Renal cortical epithelial cell (primary cell): ENCODE results near the gene EZH2. TPM values are rescaled to one million over a fixed set of nuclear protein-coding genes. Genes with fewer than 3 reads are reported as not detected.
A peak's percentile ranks its signal among the peaks of the same experiment; 100 is the strongest.

Experiments used
- DNase-seq: peaks from one replicate; pipeline ENCODE4 v3.0.0-alpha.2; 2011; ENCODE audit warnings: low read depth
- total RNA-seq: library from RNA; depleted of rRNA; stranded (reverse); fragments of >200 nt; gene quantifications from 2 replicates; pipeline ENCODE4 v1.2.3, GENCODE V29; 2014

The EZH2 gene
- total RNA-seq, 1 donor from 2014 or later = 7.9 TPM

- no peak for DNase-seq
Measured at GRCh38 chr7:148856578-148856881, 27.6 kb downstream of the EZH2 start.

- DNase-seq = no peak
Measured at GRCh38 chr7:148854983-148855382, 29.1 kb downstream of the EZH2 start.

GRCh38 chr7:148852272-148852671 is 31.8 kb downstream of the EZH2 start:
- DNase-seq = no peak

GRCh38 chr7:148850564-148850963 is 33.5 kb downstream of the EZH2 start:
- no peak for DNase-seq

- DNase-seq = no peak
Measured at GRCh38 chr7:148849393-148850098, 34.5 kb downstream of the EZH2 start.

GRCh38 chr7:148847815-148848734 is 36.0 kb downstream of the EZH2 start:
- DNase-seq = no peak

GRCh38 chr7:148838905-148839304 is 45.2 kb downstream of the EZH2 start:
- DNase-seq = peak; percentile 37

GRCh38 chr7:148835854-148836253 is 48.2 kb downstream of the EZH2 start:
- DNase-seq = no peak

GRCh38 chr7:148834605-148835004 is 49.5 kb downstream of the EZH2 start:
- no peak for DNase-seq

GRCh38 chr7:148831782-148832181 is 52.3 kb downstream of the EZH2 start:
- DNase-seq = no peak

- DNase-seq = no peak
Measured at GRCh38 chr7:148830897-148831692, 53.0 kb downstream of the EZH2 start.

GRCh38 chr7:148828965-148829364 is 55.1 kb downstream of the EZH2 start:
- DNase-seq = no peak

GRCh38 chr7:148825338-148825737 is 58.8 kb downstream of the EZH2 start:
- DNase-seq = no peak

GRCh38 chr7:148824864-148825263 is 59.2 kb downstream of the EZH2 start:
- no peak for DNase-seq

- DNase-seq = no peak
Measured at GRCh38 chr7:148821422-148821821, 62.7 kb downstream of the EZH2 start.

GRCh38 chr7:148819697-148820360 is 64.3 kb downstream of the EZH2 start:
- peak; percentile 38 for DNase-seq

- no peak for DNase-seq
Measured at GRCh38 chr7:148815612-148816011, 68.5 kb downstream of the EZH2 start.

GRCh38 chr7:148814922-148815559 is 69.0 kb downstream of the EZH2 start:
- DNase-seq = no peak

- DNase-seq = no peak
Measured at GRCh38 chr7:148813890-148814289, 70.2 kb downstream of the EZH2 start.

- no peak for DNase-seq
Measured at GRCh38 chr7:148811892-148812291, 72.2 kb downstream of the EZH2 start.

GRCh38 chr7:148809856-148810255 is 74.2 kb downstream of the EZH2 start:
- no peak for DNase-seq
